T-helper 1 cell treated with Interleukin-12 subunit alpha and Interleukin-12 subunit beta and Interleukin-4 antibody, amounts not matched to agents 30 ng/mL and 1 ng/mL, for 36 hours (primary cell): ENCODE results near the gene MYO16. TPM values are rescaled to one million over a fixed set of nuclear protein-coding genes. Genes with fewer than 3 reads are reported as not detected.
"Not testable (repeated sequence)": the region's sequence is repeated elsewhere in the genome, so short reads cannot be mapped to it uniquely, and the experiment has no call there.

Experiments used
- intact Hi-C: fragments of 100-400 bp; cut with micrococcal nuclease; formaldehyde crosslinking; loops from one replicate; pipeline ENCODE4 v1.15.1; 2024
- total RNA-seq: library from RNA; stranded (reverse); gene quantifications from 2 replicates; pipeline ENCODE4 v1.2.3, GENCODE V29; 2022

MYO16 gene
- total RNA-seq, 1 donor from 2014 or later: not detected

- intact Hi-C loops: loop anchor here (5.0 kb wide), 1 partner anchor 1258 kb away; no protein-coding TSS in a partner anchor
Observed at GRCh38 chr13:108963846-108964600, 334.6 kb downstream of the MYO16 start.

GRCh38 chr13:108964606-108965005 lies 335.2 kb downstream of the MYO16 start:
- intact Hi-C loops: loop anchor here (5.0 kb wide), 1 partner anchor 1258 kb away; no protein-coding TSS in a partner anchor

DNA sequence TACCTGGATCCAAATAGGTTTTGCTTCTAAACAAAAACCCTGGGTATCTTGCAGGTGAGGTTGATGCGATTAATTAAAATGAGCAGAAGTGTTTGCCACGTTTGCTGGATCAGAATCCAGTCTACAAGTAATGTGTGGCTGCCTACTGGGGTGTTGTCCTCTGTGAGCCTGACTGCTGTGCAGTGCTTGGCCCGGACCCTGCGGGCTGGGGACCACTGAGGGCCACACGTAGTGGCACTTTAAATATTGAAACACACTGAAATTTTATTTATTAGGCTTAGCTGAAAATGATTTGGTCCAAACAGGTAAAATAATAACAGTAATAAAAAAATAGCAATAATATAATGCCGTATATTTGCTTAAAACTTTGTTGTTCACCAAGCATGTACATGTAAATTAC lies 338.0 kb downstream of the MYO16 start:
- intact Hi-C loops: no loop called here

DNA sequence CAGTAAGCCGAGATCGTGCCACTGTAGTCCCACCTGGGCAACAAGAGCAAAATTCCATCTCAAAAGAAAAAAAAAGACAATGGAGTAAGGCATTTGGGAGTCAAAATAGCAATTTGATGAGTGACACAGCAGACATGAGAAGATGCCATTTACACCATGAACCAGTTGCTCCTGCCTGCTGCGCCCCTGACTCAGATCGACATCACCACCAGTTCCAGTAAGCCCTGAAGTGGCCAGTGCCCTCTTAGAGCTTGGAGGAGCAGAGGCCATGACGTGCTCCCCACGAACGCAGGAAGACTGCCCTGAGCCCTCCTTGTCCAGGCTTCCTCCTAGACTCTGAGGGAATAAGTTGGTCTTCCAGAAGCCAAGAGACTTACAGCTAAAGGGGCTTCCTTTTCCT lies 339.2 kb downstream of the MYO16 start:
- intact Hi-C loops: no loop called here

- intact Hi-C loops: no loop called here
Observed at GRCh38 chr13:108974686-108975085, 345.3 kb downstream of the MYO16 start.

- intact Hi-C loops: no loop called here
Observed at GRCh38 chr13:108980237-108980636, 350.8 kb downstream of the MYO16 start.

DNA sequence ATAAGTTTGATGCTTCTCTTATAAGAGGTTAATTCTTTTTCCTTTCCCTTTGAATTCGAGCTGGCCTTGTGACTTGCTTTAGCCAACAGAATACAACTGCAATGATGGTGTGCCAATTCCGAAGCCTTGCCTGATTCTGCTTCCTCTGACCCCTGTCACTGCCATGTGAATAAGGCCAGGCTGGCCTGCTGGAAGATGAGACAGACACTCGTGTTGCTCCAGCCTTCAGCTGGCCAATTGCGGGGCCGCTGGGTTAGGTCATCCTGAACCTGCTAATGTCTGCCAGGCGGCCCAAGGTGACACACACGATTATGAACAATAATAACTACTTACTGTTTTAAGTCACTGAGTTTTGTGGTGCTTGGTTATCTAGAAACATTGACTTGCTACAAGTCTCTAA lies 352.0 kb downstream of the MYO16 start:
- intact Hi-C loops: no loop called here

- intact Hi-C loops: no loop called here
Observed at GRCh38 chr13:108983273-108983672, 353.9 kb downstream of the MYO16 start.

DNA sequence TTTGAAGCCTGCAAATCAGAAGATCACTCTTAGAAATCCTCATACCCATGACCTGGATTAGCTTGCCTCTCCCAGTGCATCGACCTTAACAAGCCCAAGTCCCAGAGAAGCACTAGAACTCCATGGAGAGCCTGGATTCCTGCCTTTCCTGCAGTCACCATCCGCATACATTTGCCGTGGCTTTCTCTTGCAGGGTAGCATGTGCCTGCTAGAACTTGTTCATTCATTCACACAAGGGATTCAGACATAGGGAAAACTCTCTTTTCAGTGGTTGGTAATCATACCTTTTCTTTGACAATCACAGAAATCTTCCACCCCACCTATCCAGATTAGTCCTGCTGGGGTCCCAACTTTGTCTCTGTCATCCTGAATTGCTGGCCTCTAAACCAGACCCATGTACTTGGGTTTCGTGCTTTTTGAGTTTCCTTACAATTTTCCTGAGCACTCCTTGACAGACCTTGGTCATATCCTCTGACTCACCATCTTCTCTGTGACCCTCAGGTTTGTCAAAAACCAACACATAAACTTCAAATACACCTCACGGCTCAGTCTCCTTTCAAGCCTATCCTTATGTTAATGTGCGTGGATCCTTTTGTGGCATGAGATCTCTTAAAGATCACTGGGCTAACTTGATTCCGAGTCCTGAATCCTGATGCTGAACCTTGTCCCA lies 355.0 kb downstream of the MYO16 start:
- intact Hi-C loops: no loop called here

GRCh38 chr13:108985166-108985565 lies 355.8 kb downstream of the MYO16 start:
- intact Hi-C loops: no loop called here

GRCh38 chr13:108987517-108987916 lies 358.1 kb downstream of the MYO16 start:
- intact Hi-C loops: no loop called here

DNA sequence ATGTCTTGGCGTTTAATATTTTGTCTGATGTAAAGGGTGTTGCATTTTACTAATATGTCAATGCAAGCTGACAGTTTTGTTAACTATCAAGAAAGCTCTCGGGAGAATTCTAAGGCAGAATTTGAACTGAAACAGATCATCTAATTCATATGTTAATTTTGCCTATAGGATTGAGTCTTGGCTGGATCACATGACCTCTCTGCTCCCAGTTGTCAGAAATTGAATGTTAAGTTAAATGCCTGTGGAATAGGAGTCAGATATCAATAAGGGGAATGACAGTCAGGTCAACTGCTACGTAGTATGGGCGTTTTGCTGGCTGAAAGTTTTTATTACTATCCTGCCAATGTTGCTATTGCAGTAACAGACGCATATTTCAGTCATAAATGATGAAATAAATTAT lies 358.5 kb downstream of the MYO16 start:
- intact Hi-C loops: no loop called here

- intact Hi-C loops: not testable (repeated sequence)
Observed at GRCh38 chr13:108991416-108991815, 362.0 kb downstream of the MYO16 start.

GRCh38 chr13:108993346-108993745 lies 363.9 kb downstream of the MYO16 start:
- intact Hi-C loops: no loop called here

GRCh38 chr13:108996430-108996829 lies 367.0 kb downstream of the MYO16 start:
- intact Hi-C loops: no loop called here

DNA sequence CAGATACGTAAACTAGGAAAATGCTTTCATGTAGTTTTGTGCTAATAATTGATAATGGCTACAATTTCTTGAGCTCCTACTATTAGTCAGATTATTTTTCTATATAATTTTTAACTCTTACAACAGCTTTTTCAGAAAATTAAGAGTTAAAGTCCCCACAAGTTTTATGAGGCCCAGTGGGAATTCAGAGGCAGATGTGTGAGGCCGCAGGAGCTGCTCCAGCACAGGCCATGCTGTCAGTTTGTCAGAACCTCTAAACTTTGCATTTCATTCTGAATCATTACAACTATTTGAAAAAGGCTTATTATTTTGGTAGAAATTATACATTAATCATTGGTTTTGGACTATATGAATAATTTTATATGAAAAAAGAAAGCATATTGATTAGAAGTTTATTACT lies 370.8 kb downstream of the MYO16 start:
- intact Hi-C loops: no loop called here

DNA sequence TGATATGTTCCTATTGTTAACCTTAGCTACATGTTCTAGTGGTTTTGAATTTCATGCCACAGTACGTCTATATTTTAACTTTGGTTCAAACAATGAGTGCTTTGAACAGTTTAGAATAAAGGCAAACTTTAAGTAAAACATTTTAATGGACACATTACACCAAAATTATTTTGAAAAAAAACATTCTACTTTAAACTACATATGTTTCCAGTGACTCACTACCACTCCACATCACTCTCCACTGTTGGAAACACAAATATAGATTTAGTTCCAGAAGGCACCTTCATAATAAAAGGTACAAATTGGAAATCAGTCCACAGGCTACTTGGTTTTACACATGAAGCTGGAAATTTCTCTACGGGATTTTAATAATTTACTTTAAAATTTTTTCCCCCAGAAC lies 373.5 kb downstream of the MYO16 start:
- intact Hi-C loops: no loop called here

- intact Hi-C loops: no loop called here
Observed at GRCh38 chr13:109007946-109008345, 378.5 kb downstream of the MYO16 start.

GRCh38 chr13:109009756-109010155 lies 380.3 kb downstream of the MYO16 start:
- intact Hi-C loops: no loop called here

- intact Hi-C loops: no loop called here
Observed at GRCh38 chr13:109010912-109011311, 381.5 kb downstream of the MYO16 start.

DNA sequence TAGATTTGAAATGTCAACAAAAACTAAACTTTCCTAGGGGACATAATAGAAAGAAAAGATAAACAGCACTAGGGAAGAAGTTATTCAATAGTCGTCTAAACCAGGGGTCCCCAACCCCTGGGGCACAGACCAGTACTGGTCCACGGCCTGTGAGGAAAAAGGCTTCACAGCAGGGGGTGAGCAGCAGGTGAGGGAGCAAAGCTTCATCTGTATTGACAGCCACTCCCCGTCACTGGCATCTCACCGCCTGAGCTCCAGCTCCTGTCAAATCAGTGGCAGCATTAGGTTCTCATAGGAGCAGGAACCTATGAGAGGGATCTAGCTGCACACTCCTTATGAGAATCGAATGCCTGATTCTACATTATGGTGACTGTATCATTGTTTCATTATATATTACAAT lies 382.7 kb downstream of the MYO16 start:
- intact Hi-C loops: no loop called here

DNA sequence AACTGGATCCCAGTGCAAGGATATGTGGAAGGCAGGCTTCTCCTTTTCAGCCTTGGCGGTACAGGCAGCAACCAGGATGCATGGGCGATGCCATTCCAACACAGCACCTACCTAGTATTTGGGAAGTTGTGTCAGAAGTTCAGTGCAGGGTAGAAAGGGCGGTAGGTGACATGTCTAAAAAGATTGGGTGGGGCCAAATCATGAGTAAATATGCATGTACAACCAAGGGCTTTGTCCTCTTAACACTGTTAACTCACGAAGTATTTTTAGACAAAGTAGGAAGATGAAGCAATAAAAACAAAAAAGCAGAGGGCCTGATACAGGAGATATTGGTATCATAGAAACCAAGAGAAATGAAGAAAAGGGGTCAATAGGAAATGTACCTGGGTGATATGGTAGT lies 392.1 kb downstream of the MYO16 start:
- intact Hi-C loops: no loop called here

DNA sequence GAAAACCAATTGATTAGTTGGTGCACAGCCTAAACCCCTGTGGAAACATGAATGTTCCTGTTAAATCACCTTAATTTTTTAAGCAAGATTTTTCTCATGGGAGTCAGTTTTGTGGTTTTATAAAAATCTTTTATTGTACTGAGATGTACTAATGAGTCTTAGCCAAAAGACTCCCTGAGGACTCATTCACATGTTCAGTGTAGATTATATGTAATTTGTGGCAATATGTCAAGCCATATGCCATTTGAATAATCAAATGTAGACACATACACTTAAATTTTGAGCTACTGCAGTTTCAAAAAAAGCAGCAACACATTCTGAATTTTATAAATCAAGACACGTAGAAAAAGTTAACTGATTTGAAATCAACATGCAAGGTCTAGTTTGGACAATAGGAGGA lies 395.2 kb downstream of the MYO16 start:
- intact Hi-C loops: no loop called here
